GM12878 (cell line): ENCODE results near the gene ABHD6. TPM values are rescaled to one million over a fixed set of nuclear protein-coding genes. Genes with fewer than 3 reads are reported as not detected.

Experiments used
- ATAC-seq: fragments of 200-7000 bp; cut with Tn5 transposase; 3 replicates; pipeline ENCODE4 v1.9.1; 2020; ENCODE audit warnings: mild to moderate bottlenecking, moderate library complexity
- BruUV-seq: library from RNA; stranded (reverse); fragments of 400-500 nt; replicated peaks from 2 replicates; lab custom pipeline; 2021; lab: Mats Ljungman, UMichigan
- CTCF ChIA-PET: fragments of 300-600 bp; sonication (Branson Sonifier 250); formaldehyde crosslinking; extraction: SDS; loops from one replicate; lab custom pipeline; 2021; ENCODE audit warnings: inconsistent platforms; lab: Yijun Ruan, JAX
- POLR2A ChIA-PET: fragments of 350-600 bp; formaldehyde crosslinking; extraction: SDS; loops from one replicate; lab custom pipeline; 2021; ENCODE audit warnings: inconsistent platforms; lab: Charles Lee
- RAD21 ChIA-PET: fragments of 300-600 bp; sonication (Branson Sonifier 250); formaldehyde crosslinking; loops from one replicate; lab custom pipeline; 2023; ENCODE audit warnings: antibody characterized with exemption; ENCODE audit not compliant: unreplicated experiment; lab: Charles Lee
- SMC1A ChIA-PET: fragments of 300-600 bp; sonication (Branson Sonifier 250); formaldehyde crosslinking; loops from one replicate; lab custom pipeline; 2023; ENCODE audit not compliant: unreplicated experiment, uncharacterized antibody; lab: Charles Lee
- DNase-seq: peaks from one replicate; pipeline ENCODE4 v3.0.0-alpha.2; 2011; ENCODE audit warnings: low read depth, low spot score
- FAIRE-seq: peaks from 3 replicates; lab custom pipeline; 2011; peaks lifted over from hg19 to GRCh38; lab: Jason Lieb, UNC
- H2AFZ ChIP-seq: 2 replicates; pipeline ENCODE4 v1.6.0; 2011; ENCODE audit warnings: low read depth, low read length, control low read depth; ENCODE audit not compliant: control insufficient read depth
- H3K27ac ChIP-seq: 2 replicates; pipeline ENCODE4 v1.5.1; 2011; ENCODE audit warnings: control low read depth; ENCODE audit not compliant: control insufficient read depth, insufficient read depth
- H3K27me3 ChIP-seq, 2 experiments: replicated peaks in 1 of 2; 2 replicates each; pipeline versions ENCODE4 v1.6.0 to v1.6.1; 2011; ENCODE audit warnings: low read length in 1 of 2; ENCODE audit not compliant: control insufficient read depth in 2 of 2, insufficient read depth in 2 of 2
- H3K36me3 ChIP-seq, 2 experiments: 2 replicates each; pipeline ENCODE4 v1.5.1; 2011; ENCODE audit warnings: low read length in 1 of 2; ENCODE audit not compliant: control insufficient read depth in 2 of 2, insufficient read depth in 2 of 2
- H3K4me1 ChIP-seq: 2 replicates; pipeline ENCODE4 v1.6.1; 2011; ENCODE audit warnings: mild to moderate bottlenecking, low read length, moderate library complexity, mixed read lengths; ENCODE audit not compliant: control insufficient read depth, insufficient read depth
- H3K4me2 ChIP-seq: 2 replicates; pipeline ENCODE4 v1.6.0; 2011; ENCODE audit warnings: control low read depth; ENCODE audit not compliant: control insufficient read depth, insufficient read depth
- H3K4me3 ChIP-seq: fragments of 200-600 bp; sonication (generic); 2 replicates; pipeline ENCODE4 v1.5.1; 2016
- H3K79me2 ChIP-seq: 2 replicates; pipeline ENCODE4 v1.6.0; 2011; ENCODE audit warnings: low read length; ENCODE audit not compliant: control insufficient read depth, insufficient read depth
- H3K9ac ChIP-seq: 2 replicates; pipeline ENCODE4 v1.8.0; 2011; ENCODE audit warnings: low read length, control low read depth, mixed read lengths; ENCODE audit not compliant: control insufficient read depth, insufficient read depth
- H3K9me3 ChIP-seq: replicated peaks from 3 replicates; pipeline ENCODE4 v1.5.1; 2011; ENCODE audit warnings: mild to moderate bottlenecking, low read length; ENCODE audit not compliant: control insufficient read depth, insufficient read depth
- H4K20me1 ChIP-seq: 2 replicates; pipeline ENCODE4 v1.6.0; 2011; ENCODE audit not compliant: control insufficient read depth, insufficient read depth
- FOXM1 ChIP-seq: IDR thresholded peaks from 2 replicates; pipeline ENCODE4 v1.6.1; 2012; ENCODE audit warnings: low read depth, mild to moderate bottlenecking, inconsistent platforms, low read length, moderate library complexity
- MTA2 ChIP-seq: fragments of 450-650 bp; IDR thresholded peaks from 2 replicates; pipeline ENCODE4 v1.6.1; 2016; ENCODE audit warnings: low read depth, mild to moderate bottlenecking, moderate library complexity
- NR2C1 ChIP-seq: fragments of 450-650 bp; IDR thresholded peaks from 2 replicates; pipeline ENCODE4 v1.6.1; 2017; ENCODE audit warnings: antibody characterized with exemption, mild to moderate bottlenecking, moderate library complexity
- NR2C2 ChIP-seq: IDR thresholded peaks from 2 replicates; pipeline ENCODE4 v1.6.1; 2011; ENCODE audit warnings: borderline replicate concordance, low read depth; ENCODE audit not compliant: control insufficient read depth, insufficient read length
- NR2F1 ChIP-seq: fragments of 450-650 bp; conservative IDR thresholded peaks from 2 replicates; pipeline ENCODE4 v1.6.1; 2017; ENCODE audit warnings: mild to moderate bottlenecking
- RELB ChIP-seq: fragments of 450-650 bp; IDR thresholded peaks from 2 replicates; pipeline ENCODE4 v1.6.1; 2017; ENCODE audit warnings: low read depth, mild to moderate bottlenecking, moderate library complexity
- TBL1XR1 ChIP-seq: IDR thresholded peaks from 2 replicates; pipeline ENCODE4 v1.6.1; 2012; ENCODE audit warnings: low read depth, low read length, improper control_type of control experiment
- YBX1 ChIP-seq: fragments of 450-650 bp; IDR thresholded peaks from 2 replicates; pipeline ENCODE4 v1.6.1; 2016; ENCODE audit warnings: antibody characterized with exemption
- WGBS: methylation state at CpG from one replicate; pipeline ENCODE4 v1.1.6; 2016; ENCODE audit warnings: low lambda C conversion rate; ENCODE audit not compliant: insufficient replicate concordance, insufficient coverage; ENCODE audit errors: missing lambda C conversion rate; 5-methylcytosine and 5-hydroxymethylcytosine counted together
- in situ Hi-C: fragments of 300-500 bp; cut with MboI; formaldehyde crosslinking; loops from 9 replicates; pipeline ENCODE4 v1.14.3; 2018; ENCODE audit warnings: mixed read lengths
- intact Hi-C: fragments of 100-400 bp; cut with micrococcal nuclease; formaldehyde crosslinking; loops from one replicate; pipeline ENCODE4 v1.14.2; 2022; ENCODE audit not compliant: unreplicated experiment
- polyA plus RNA-seq, 11 experiments: library from polyadenylated mRNA; depleted of rRNA in 4 of 11; unstranded in 6 of 11; stranded (reverse) in 5 of 11; fragments of >200 nt; fragmentation: Nextera tagmentation in 4 of 11; fragmentation: Illumina TruSeq in 1 of 11; extraction: Ambion mirVana in 4 of 11; extraction: Trizol in 1 of 11; gene quantifications; 1 replicate in 1 of 11; 2 replicates in 10 of 11; pipeline versions ENCODE4 v1.2.1 to v1.2.3, GENCODE V29; 2011 to 2016; ENCODE audit warnings: inconsistent platforms in 2 of 11, missing spikeins in 2 of 11, low read depth in 1 of 11
- total RNA-seq, 4 experiments: library from RNA; depleted of rRNA in 3 of 4; stranded (reverse); fragments of >200 nt in 3 of 4; fragmentation: Illumina TruSeq in 1 of 4; extraction: Trizol in 1 of 4; gene quantifications; 2 replicates each; pipeline versions ENCODE4 v1.2.1 to v1.2.3, GENCODE V29; 2013 to 2021

Gene ABHD6
- total and polyA plus RNA-seq, 10 of the 15 experiments (the other 5 are each of a cell fraction or from before 2014, with no cell fraction given), result 1.4 to 33.2 (median 3.2) TPM

GRCh38 chr3:58216496-58217195, 20.9 kb upstream of the ABHD6 start:
- ChIA-PET SMC1A (interaction anchor here (0.6 to 14.2 kb wide), 26 partner anchors 8 to 609 kb away, joined by 3 to 510 read pairs (median 4); partner anchors contain the start of genes ABHD6, FLNB, HTD2 and RPP14), RAD21 (interaction anchor here (0.7 to 11.9 kb wide), 17 partner anchors 9 to 550 kb away, joined by 3 to 285 read pairs (median 16); partner anchors contain the start of genes ABHD6, HTD2 and RPP14), CTCF (interaction anchor here (0.6 to 13.5 kb wide), 18 partner anchors 8 to 299 kb away, joined by 3 to 655 read pairs (median 6); partner anchors contain the start of genes ABHD6, FLNB, HTD2 and RPP14), POLR2A (interaction anchor here (0.6 to 15.5 kb wide), 12 partner anchors 8 to 1588 kb away, joined by 3 to 491 read pairs (median 4); partner anchors contain the start of gene ABHD6)
- no peaks in the 10 kb centered on the region for H3K36me3 ChIP-seq
- intact Hi-C loops (loop anchor here (1.0 kb wide), 2 partner anchors 20 to 29 kb away; no protein-coding TSS in a partner anchor), in situ Hi-C loops (loop anchor here (25.0 kb wide), 1 partner anchor 1171 kb away; no protein-coding TSS in a partner anchor)
- no TSS peak for BruUV-seq
- DNase-seq (no peak), ATAC-seq (no peak), FAIRE-seq (no peak)
- H3K4me3 ChIP-seq, result no peak overlapping the region
- no peak overlapping the region for H3K9ac ChIP-seq
- WGBS, result 82% methylated on average over 10 of the region's 10 CpGs
- H3K9me3 ChIP-seq, result no peaks in the 10 kb centered on the region; the same call in none of the 3 replicates
- no peak overlapping the region for H3K27ac ChIP-seq
- TF ChIP-seq NR2F1 (no peak), MTA2 (no peak), NR2C2 (no peak), YBX1 (no peak), RELB (no peak), NR2C1 (no peak), FOXM1 (0 out of 2 replicates have a peak, but pooled peaks have one; percentile 1), TBL1XR1 (no peak)
- H3K4me1 ChIP-seq, result peaks cover 56% of the 10 kb centered on the region
- H2AFZ ChIP-seq, result no peak overlapping the region
- peak overlapping the region; percentile 49; the same call in 1 of the 2 replicates for H3K4me2 ChIP-seq
- H4K20me1 ChIP-seq, result no peaks in the 10 kb centered on the region
- no peaks in the 10 kb centered on the region for H3K79me2 ChIP-seq
- no peaks in the 10 kb centered on the region for H3K27me3 ChIP-seq
